GM19455 (cell line): ENCODE results near the gene ASIC4.

Experiments used
- ATAC-seq: cut with Tn5 transposase; IDR thresholded peaks from one replicate; pipeline ENCODE4 v1.9.1; 2021; ENCODE audit not compliant: unreplicated experiment

Gene ASIC4

DNA sequence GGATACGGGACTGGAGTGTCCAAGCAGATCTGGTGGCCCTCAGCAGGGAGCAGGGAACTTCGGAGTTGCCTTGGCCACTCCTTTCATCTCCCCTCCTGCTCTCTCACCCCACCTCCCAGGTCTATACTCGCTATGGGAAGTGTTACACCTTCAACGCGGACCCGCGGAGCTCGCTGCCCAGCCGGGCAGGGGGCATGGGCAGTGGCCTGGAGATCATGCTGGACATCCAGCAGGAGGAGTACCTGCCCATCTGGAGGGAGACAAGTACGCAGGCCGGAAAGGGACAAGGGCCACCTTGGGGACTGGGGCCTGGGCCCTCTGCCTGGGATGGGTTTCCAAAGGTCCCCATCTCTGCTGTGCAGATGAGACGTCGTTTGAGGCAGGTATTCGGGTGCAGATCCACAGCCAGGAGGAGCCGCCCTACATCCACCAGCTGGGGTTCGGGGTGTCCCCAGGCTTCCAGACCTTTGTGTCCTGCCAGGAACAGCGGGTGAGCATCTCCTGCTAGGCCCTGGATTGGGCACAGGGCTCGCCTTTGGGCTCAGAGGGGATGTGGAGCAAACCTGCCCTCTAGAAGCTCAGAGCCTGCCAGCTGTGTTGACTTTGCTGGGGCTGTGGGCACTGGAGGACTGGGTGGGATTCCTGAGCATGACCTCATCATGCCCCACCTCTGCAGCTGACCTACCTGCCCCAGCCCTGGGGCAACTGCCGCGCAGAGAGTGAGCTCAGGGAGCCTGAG lies 17.5 kb downstream of the ASIC4 start:
- no peak for ATAC-seq

DNA sequence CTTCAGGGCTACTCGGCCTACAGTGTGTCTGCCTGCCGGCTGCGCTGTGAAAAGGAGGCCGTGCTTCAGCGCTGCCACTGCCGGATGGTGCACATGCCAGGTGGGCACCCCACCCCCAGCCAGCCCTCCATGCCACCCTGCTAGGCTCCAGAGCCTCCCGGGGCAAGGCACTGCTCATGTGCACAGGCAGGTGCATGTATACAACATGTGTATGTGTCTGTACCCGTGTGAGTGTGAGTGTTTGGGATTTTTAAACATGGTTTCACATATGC lies 18.0 kb downstream of the ASIC4 start:
- ATAC-seq: no peak

DNA sequence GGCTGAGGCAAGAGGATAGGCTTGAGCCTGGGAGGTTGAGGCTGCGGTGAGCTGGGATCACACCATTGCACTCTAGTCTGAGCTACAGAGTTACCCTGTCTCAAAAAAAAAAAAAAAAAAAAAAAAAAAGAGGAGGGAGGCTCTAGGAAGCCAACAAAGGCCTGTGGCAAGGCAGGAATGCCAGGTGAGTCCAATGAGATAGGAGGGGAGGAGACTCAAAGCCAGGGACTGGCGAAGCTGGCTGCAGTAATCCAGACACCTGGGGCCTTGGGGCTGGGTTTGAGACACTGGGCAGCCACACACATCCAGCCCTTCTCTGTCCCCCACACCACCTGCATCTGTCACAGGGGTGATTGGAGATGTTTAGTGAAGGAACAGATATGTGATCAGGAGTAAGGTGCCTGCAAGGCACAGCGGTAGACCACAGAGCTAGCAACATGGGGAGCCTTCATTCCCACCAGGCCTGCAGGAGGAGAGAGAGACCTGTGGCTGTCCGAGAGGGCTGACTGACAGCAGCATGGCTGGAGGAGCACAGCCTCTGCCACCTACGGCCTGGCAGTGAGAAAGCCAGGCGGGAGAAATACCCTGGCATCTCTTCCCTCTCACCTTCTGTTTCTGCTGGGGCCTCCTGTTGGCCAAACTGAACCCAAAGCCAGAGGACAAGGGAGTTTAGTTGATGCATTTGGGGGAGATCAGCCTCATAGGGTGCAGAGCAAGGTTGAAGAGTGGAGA lies 19.8 kb downstream of the ASIC4 start:
- no peak for ATAC-seq

DNA sequence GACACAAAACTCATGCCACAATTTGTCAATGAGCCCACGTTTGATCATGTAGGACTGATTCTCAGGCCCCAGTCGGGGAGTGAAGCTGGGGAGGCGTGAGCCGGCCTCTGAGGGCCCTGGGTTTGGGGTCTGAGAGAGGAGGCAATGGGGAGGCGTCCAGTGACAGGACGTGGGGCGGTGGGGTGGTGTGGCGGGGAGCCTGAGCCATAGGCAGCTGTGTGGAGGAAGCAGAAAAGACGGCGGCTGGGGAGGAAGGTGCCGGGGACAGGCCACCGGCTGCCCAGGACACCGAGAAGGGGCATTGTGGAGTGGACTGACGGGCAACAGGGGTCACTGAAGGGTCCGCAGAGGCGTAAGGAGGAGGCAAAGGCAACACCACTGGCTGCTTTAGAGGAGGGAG lies 22.1 kb downstream of the ASIC4 start:
- ATAC-seq: no peak

DNA sequence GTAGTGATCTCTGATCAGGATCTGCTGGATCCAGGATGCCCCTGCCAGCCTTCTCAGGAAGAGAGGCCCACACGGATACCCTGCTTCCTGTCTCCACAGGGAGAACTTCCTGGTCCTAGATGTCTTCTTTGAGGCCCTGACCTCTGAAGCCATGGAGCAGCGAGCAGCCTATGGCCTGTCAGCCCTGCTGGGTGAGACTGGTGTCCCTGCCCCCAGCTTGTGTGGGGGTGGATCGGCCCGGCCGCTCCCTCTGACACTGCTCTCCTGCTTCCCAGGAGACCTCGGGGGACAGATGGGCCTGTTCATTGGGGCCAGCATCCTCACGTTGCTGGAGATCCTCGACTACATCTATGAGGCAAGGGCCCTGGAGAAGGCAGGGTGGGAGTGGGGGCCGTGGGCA lies 22.7 kb downstream of the ASIC4 start:
- no peak for ATAC-seq

DNA sequence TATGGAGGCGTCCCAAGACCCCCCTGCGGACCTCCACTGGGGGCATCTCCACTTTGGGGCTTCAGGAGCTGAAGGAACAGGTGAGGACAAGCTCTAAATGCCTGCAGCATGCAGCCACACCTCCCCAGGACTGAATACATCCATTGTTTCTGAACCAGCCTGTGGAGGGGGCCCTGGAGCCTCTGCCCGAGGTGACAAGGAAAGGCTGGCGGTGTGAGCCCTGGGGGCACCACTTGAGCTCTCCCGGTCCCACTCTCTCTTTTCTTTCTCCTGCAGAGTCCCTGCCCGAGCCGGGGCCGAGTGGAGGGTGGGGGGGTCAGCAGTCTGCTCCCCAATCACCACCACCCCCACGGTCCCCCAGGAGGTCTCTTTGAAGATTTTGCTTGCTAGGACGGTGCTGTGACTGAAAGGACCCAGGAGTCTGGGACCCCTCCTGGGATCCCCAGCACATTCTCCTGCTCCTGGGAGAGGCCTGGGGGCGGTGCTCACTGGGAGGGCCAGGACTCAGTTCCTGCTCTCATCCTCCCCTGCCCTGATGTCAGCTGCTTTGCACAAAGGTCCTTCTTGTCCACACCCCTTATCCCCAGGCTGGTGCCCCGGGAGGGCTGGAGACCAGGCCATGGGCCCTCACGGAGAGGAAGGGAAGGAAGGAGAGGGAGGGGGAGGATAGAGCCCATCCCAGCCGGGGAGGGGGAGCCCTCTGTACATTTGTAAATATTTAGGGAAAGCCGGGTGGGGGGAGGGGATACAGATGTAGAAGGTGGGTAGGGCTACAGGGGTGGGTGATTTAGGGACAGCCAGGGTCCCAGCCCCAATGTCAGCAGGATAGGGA lies 23.6 kb downstream of the ASIC4 start:
- no peak for ATAC-seq

DNA sequence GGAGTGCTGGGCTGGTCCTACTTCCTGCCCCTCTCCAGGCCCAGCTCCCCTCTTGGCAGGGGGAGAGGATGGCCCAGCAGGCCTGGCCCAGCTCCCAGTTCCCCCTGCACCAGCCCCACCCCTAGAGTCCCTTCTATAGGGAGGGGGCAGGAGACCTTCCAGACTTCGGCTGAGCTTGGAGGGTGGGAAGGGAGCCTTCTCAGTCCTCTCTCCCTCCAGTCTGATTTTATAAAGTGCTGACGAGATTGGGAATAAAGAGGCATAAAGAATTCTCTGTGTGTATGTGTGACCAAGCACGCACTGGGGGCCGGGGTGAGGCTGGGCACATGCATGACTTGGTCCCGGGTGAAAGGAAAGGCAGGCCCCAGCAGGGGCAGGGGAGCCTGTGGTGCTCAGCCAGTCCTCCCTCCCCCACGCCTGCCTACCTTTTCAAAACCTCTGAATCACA lies 24.2 kb downstream of the ASIC4 start:
- no peak for ATAC-seq

DNA sequence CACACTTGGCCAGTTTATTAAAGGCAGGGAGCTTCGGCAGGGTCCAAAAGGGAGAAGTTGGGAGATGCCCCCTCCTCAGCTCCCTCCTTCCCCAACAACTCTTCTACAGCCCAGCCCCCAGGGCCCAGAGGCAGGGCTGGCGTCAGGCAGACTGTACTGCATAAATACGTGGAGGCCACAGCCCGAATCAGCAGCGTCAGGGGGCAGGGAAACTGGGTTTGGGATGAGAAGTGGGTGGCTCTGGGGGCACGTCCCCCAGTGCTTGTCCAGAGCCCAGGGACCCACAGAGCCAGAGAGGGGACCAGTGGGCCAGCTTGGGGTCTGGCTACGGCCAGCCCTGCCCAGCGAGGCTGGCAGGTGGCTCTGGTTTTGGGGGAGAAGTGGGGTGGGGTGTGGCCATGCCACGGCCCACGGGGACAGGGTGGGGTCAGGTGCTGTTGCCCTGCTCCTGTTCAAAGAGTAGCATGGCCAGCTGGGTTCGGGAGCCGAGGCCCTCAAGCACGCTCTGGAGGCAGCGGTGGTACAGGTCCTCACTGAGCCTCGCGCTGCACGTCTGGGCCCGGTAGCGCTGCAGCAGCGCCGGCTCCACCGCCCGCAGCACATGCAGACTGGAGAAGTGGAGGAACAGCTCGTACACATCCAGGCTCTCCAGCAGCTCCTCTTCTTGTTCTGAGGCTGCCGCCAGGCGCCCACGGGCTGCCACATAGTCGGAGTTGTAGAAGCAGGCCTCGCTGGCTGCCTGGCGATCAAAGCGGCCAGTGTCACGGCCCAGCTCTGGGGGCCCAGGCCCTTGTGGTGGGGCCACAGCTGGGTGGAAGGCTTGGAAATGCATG lies 24.9 kb downstream of the ASIC4 start:
- ATAC-seq: no peak

DNA sequence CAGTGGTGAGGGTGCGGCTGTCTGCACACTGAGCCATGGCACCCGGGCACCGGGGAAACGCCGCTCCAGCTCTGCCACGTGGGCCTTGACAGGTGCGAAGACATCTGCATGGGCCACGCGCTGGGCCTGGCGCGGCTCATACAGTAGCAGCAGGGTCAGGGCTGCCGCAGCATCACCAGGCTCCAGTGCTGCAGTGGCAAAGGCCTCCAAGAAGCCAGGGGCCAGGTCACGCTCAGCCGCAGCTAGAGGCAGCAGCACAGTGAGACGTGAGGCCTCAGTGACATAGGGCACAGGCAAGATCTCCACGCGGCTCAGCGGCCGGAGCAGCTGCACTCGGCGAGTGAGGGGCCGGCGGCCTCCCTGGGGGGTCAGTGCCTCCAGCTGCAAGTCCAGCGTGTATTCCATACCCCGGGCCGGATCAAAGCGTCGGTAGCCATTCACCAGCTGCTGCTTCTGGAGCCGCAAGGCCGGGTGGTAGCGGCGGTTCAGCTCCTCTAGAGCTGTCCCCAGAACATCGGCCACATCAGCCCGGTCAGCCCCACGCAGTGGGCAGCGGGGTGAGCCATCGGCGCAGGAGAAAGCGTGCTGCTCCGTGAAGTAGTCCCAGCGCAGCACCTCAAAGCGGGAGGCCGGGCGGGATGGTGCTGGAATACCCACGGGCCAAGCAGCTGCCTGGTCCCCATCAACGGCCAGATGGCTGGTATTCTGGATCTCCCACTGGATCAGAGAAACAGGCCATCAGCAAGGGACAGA lies 25.8 kb downstream of the ASIC4 start:
- ATAC-seq: no peak

DNA sequence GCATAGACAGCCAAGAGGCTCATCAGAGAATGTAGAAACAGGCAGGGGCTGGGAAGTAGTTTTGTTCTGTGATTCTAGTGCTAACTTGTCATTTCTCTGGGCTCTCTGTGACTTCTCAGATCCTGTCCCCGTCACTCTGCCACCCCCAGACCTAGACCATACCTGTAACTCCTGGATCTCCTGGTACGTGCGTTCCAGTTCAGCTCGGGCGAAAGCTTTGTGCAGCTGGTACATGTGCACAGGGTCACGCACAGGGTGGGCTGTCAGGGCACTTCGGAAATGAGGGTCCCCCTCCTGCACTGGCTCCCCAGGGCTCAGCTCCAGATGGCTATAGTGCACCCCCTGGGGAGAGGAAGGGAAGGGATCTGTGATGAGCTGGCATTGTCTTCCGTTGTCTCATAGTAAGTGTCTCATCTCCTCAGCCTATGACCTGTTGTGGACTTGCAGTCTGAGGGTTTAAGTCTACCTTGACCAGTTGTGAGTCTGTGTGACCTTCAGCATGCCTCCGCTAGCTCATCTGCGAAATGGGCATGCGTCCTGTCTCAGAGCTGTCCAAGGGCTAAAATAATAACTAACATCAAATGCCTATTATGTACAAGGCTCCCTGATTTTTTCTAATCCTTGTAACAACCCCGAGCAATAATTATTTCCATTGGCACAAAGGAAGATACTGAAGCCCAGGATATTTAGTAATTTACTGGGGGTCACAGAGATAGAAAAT lies 26.7 kb downstream of the ASIC4 start:
- ATAC-seq: no peak

DNA sequence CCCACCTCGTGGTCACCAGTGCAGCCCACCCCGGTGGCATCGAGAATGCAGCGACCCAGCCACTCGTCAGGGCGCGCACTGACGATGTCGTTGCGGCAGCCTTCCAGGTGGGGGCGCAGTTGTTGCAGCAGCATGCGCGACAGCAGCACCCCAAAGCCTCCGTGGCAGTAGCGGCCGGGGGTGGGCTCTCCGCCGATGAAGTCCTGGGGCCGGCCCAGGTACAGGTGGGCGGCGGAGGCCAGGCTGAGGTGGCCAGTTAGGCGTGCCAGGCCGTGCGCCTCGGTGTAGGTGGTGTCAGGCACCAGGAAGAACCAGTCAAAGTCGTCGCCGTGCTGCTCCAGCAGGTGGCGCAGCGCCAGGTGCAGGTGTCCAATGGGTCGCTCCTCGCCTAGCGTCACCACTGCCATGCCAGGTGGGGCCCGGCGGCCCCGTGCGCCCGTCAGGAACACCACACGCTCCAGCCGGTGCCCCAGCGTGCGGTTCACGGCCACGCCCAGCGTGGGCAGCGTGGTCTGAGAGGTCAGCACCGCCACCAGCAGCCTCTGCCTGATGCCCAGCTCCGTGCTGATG lies 27.4 kb downstream of the ASIC4 start:
- peak; percentile 55 for ATAC-seq

DNA sequence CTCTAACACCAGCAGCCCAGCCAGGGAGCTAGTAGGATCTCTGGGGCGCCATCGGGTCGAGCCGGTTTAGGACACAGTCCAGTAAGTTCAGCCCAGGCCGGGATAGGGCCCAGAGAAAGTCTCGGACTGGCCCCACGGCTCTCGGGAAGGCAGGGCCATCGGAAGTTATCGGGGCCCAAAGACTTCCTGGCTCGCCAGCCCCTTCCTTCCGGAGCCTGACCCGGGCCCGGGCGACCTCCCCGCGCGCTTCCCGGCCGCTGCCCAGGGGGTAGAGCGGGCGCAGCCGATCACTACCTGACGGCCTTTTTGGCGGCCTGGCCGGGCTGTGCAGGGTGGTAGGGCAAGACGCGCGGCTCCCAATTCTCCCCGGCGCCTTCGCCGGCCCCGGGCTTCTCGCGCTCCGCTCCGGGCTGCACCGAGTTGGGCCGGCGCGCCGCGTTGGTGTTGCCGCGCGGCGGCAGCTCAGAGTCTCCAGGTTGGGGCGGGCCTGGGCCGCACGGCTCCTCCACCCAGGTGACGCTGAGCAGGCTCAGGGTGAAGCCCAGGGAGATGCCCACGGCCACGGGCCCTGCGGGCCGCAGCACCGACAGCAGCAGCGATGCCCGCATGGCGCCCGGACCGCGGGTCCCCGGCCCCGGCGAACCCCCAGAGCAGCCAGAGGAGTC lies 28.8 kb downstream of the ASIC4 start:
- peak; percentile 41 for ATAC-seq

DNA sequence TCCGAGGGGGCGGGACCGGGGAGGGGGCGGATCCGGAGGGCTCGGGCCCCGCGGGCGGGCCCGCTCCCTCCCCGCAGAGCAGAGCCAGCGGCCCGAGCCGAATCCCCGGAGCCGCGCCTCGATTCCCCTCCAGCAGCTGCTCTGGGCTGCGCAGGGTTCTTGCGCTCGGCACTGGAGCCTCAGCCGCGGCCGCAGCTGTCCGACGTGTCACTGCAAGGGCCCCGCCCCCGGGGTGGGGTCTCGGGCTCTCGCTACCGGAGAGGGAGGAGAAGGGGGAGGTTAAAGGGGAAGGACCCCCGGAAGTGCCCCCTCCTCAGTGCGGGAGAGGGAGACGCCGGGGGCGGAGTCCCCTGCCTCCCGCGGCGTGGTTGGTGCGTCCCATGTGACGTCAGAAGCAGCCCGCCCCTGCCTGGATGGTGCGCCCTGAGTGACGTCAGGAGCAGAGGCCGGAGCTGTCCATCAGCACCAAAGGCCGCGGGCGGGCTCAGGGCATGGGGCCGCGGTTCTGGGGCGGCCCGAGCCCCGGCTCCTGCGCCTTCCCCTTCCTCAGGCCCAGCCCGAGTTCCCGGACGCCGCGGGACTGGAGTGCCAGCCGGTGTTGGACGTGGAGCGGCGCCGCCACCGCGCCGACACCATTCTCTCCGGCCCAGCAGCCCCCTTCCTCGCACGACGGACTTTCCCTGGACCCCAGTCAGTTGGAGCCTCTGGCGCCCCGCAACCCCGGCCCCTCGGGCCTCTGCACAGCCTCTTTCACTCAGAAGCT lies 29.5 kb downstream of the ASIC4 start, which contains the start of the genes CHPF and TMEM198:
Gene CHPF (minus strand): TSS at position 214 of the 763 bp plus-strand sequence. CDS start 271 bp downstream, outside the sequence.
Gene TMEM198 (plus strand): TSS at position 433 of the 763 bp plus-strand sequence. CDS start 700 bp downstream, outside the sequence.
- peak; percentile 74 for ATAC-seq

DNA sequence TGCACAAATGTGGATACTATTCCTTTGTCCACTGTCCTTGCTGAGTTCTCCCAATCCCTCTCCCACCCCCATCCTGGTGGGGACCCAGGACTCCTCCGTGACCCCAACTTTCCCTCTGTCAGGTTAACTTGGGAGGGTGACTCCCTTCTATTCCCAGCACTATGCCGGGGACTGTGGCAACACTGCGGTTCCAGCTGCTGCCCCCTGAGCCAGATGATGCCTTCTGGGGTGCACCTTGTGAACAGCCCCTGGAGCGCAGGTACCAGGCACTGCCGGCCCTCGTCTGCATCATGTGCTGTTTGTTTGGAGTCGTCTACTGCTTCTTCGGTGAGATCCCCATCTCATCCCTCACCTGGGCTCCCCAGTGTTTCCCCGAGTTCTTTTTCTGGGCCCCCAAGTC lies 30.3 kb downstream of the ASIC4 start:
- ATAC-seq: no peak

DNA sequence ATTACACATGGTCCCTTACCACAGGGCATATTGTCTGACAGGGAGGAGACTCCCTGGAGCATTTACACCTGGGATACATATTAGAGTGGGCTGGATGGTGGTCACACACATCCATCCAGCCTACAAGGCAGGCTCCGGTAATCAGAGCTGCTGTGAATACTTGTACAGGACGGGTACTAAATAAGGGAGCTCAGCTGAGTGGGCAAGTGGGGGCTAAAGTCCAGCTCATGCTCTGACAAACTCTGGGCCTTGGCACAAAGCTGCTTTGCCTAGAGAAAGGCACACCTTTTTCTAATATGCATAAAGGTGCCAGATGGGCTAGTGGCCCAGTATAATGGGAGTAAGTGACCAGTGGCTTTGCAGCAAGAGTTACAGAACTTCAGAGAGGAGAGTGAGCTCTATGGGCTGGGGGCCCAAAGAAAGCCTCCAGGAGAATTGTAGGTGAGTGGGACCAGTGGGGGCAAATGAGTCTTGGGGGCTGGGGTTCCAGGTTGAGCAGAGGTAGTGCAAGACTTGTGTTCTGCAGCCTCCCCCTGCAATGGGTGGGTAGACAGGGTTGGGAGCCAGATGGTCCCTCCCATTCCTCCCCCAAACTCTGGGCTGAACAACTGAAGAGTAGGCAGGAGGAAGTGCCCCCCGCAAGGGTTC lies 31.1 kb downstream of the ASIC4 start:
- ATAC-seq: no peak

DNA sequence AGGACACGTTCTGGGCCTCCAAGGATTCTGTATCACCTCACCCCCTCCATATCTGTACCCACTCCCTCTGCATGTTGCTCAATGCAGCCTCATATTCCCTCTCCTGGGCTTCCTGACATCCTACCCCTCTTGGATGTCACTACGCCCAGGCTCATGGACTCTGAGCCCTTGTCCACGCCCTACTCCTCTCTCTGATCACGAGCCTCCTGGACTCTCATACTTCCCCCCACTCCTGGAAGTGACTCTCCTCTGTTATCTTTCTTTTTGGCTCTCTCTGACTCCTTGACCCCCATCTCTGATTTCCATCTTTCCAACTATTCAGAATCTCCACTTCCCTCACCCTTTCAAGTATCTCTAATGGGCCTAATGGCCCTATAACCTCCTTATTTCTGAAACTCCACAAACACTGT lies 31.7 kb downstream of the ASIC4 start:
- no peak for ATAC-seq

DNA sequence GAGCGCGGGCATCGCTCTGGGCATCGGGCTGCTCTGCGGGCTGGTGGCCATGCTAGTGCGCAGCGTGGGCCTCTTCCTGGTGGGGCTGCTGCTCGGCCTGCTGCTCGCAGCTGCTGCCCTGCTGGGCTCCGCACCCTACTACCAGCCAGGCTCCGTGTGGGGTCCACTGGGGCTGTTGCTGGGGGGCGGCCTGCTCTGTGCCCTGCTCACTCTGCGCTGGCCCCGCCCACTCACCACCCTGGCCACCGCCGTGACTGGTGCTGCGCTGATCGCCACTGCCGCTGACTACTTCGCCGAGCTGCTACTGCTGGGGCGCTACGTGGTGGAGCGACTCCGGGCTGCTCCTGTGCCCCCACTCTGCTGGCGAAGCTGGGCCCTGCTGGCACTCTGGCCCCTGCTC lies 33.3 kb downstream of the ASIC4 start:
- ATAC-seq: no peak
